Vagina (tissue), 2 donors: ENCODE data around the gene ANXA11.
"Not testable (repeated sequence)": the region's sequence is repeated elsewhere in the genome, so short reads cannot be mapped to it uniquely, and the experiment has no call there.

ENCODE experiments used
- CTCF ChIP-seq, 3 experiments: fragments of 450-650 bp in 2 of 3; fragments of 200-600 bp in 1 of 3; sonication (generic) in 1 of 3; IDR thresholded peaks; one replicate each; pipeline ENCODE4 v1.5.1; 2017 to 2019; ENCODE audit warnings: antibody characterized with exemption in 3 of 3, mild to moderate bottlenecking in 2 of 3, moderate library complexity in 2 of 3
- POLR2A ChIP-seq, 2 donors: fragments of 450-650 bp; IDR thresholded peaks; one replicate each; pipeline ENCODE4 v1.6.1; 2017; ENCODE audit warnings: antibody characterized with exemption in 2 of 2, mild to moderate bottlenecking in 2 of 2, moderate library complexity in 2 of 2

- not testable (repeated sequence) for TF ChIP-seq CTCF, POLR2A (IDR thresholded peaks at IDR 0.05)
These were observed 48.6 kb upstream of the ANXA11 start for GRCh38 chr10:80253963-80254271.
